ENCODE results near the gene TOGARAM2.

The TOGARAM2 gene

GRCh38 chr2:29073933-29074332 is 92.8 kb downstream of the TOGARAM2 start:
- H3K27me3 ChIP-seq (ENCODE audit: insufficient read depth, poor library complexity, severe bottlenecking) = no peaks in the 10 kb centered on the region
- no peak overlapping the region for H3K27ac ChIP-seq (ENCODE audit: poor library complexity, severe bottlenecking)
- ATAC-seq (ENCODE audit: low read depth) (no peak), DNase-seq (ENCODE audit: low spot score) (no peak)
- H3K4me3 ChIP-seq (ENCODE audit: severe bottlenecking) = no peak overlapping the region
- no peak for TF ChIP-seq CTCF (IDR thresholded peaks at IDR 0.05; ENCODE audit: poor library complexity, severe bottlenecking)
- no peaks in the 10 kb centered on the region for H3K36me3 ChIP-seq (ENCODE audit: low read depth)
- H3K9me3 ChIP-seq (ENCODE audit: severe bottlenecking) = no peaks in the 10 kb centered on the region
- peaks cover 2% of the 10 kb centered on the region for H3K4me1 ChIP-seq (ENCODE audit: insufficient read depth, poor library complexity, severe bottlenecking)

- DNase-seq (ENCODE audit: low spot score) = no peak
- no peak within 1 kb of the TSS for H3K27ac ChIP-seq (ENCODE audit: poor library complexity, severe bottlenecking)
Measured at GRCh38 chr2:29074411-29074810, 93.3 kb downstream of the TOGARAM2 start, which contains the start of gene PCARE. Gene PCARE, minus strand, starts transcription at chr2:29074523. Its CDS starts 262 bp downstream, at chr2:29074261.

GRCh38 chr2:29075894-29076705 is 95.0 kb downstream of the TOGARAM2 start:
- Histone ChIP-seq H3K9me3 (ENCODE audit: severe bottlenecking) (no peaks in the 10 kb centered on the region), H3K4me3 (ENCODE audit: severe bottlenecking) (no peak overlapping the region), H3K27ac (ENCODE audit: poor library complexity, severe bottlenecking) (no peak overlapping the region), H3K4me1 (ENCODE audit: insufficient read depth, poor library complexity, severe bottlenecking) (no peaks in the 10 kb centered on the region), H3K27me3 (ENCODE audit: insufficient read depth, poor library complexity, severe bottlenecking) (no peaks in the 10 kb centered on the region), H3K36me3 (ENCODE audit: low read depth) (no peaks in the 10 kb centered on the region)
- no peak for TF ChIP-seq CTCF (IDR thresholded peaks at IDR 0.05; ENCODE audit: poor library complexity, severe bottlenecking)
- no peak for DNase-seq (ENCODE audit: low spot score)
- ATAC-seq (ENCODE audit: low read depth) = no peak

More at GRCh38 chr2:29074411-29074810, 93.3 kb downstream of the TOGARAM2 start, which contains the start of gene PCARE:
- ATAC-seq (ENCODE audit: low read depth) = no peak
- Histone ChIP-seq H3K36me3 (ENCODE audit: low read depth) (no peaks in the 10 kb centered on the region), H3K9me3 (ENCODE audit: severe bottlenecking) (no peaks in the 10 kb centered on the region), H3K4me3 (ENCODE audit: severe bottlenecking) (no peak within 1 kb of the TSS), H3K4me1 (ENCODE audit: insufficient read depth, poor library complexity, severe bottlenecking) (no peaks in the 10 kb centered on the region), H3K27me3 (ENCODE audit: insufficient read depth, poor library complexity, severe bottlenecking) (no peaks in the 10 kb centered on the region)
- no peak for TF ChIP-seq CTCF (IDR thresholded peaks at IDR 0.05; ENCODE audit: poor library complexity, severe bottlenecking)

GRCh38 chr2:29079887-29080286 is 98.8 kb downstream of the TOGARAM2 start:
- no peak for ATAC-seq (ENCODE audit: low read depth)
- Histone ChIP-seq H3K4me3 (ENCODE audit: severe bottlenecking) (no peak overlapping the region), H3K27ac (ENCODE audit: poor library complexity, severe bottlenecking) (no peak overlapping the region), H3K4me1 (ENCODE audit: insufficient read depth, poor library complexity, severe bottlenecking) (no peaks in the 10 kb centered on the region), H3K27me3 (ENCODE audit: insufficient read depth, poor library complexity, severe bottlenecking) (no peaks in the 10 kb centered on the region), H3K9me3 (ENCODE audit: severe bottlenecking) (no peaks in the 10 kb centered on the region), H3K36me3 (ENCODE audit: low read depth) (no peaks in the 10 kb centered on the region)
- DNase-seq (ENCODE audit: low spot score) = no peak
- no peak for TF ChIP-seq CTCF (IDR thresholded peaks at IDR 0.05; ENCODE audit: poor library complexity, severe bottlenecking)
